ENCODE data around the gene WIPF3.

DNA sequence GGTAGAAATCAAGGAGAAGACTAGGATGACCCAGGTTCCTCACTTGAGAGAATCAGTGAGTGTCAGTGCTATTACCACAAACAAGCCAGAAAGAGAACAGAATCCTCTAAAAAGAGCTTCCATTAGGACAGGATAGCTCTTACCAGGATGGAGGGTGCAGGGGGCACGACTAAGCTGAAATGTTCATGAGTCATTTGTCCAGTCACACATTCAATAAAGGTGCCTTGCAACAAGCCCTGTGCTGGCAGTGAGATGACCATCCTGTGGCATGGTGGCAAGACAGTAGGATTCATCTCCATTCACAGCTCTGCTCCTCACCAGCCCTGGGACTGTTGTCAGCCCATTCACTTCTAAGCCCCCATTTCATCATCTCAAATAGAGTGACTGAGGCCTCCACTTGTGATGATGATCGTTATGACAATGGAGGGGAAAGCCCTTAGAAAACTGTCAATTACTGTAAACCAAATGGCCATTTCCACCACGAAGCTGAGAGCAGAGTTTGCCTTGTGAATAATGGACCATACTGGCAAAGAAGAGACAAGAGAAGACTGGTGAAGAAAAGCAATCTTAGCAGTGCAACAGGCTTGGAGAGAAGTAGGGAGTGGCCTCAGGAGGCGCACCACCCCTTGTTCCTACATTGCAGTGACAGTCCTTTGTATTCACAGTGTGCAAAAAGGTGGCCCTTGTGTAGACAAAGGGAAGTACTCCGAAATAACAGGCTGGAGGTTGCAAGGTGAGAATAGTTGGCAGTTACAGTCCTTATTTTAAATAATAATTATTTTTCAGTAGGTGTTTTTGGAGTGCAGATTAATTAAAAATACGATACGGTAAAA, 9.0 kb upstream of the WIPF3 start:
- TF ChIP-seq CTCF (IDR thresholded peaks at IDR 0.05) (no peak), REST (IDR thresholded peaks at IDR 0.05; ENCODE audit: insufficient read depth in 1 of 2, low read depth in 2 of 2, low read length in 1 of 2) (no peak)
